HepG2 (cell line): ENCODE results near the gene SEC14L2.

Source experiments
- CTCF ChIP-seq: sonication (generic); formaldehyde crosslinking; IDR thresholded peaks from 2 replicates; pipeline ENCODE4 v1.5.0; 2020; ENCODE audit warnings: mild to moderate bottlenecking, missing genetic modification reagents, moderate library complexity
- MAFK ChIP-seq, 2 experiments: IDR thresholded peaks in 1 of 2; conservative IDR thresholded peaks in 1 of 2; 2 replicates each; pipeline ENCODE4 v1.6.1; 2011; ENCODE audit warnings: improper control_type of control experiment in 2 of 2, low read length in 2 of 2
- ZC3H4 ChIP-seq: sonication (generic); formaldehyde crosslinking; IDR thresholded peaks from 2 replicates; pipeline ENCODE4 v1.4.0; 2020; ENCODE audit warnings: missing genetic modification reagents, borderline replicate concordance

- TF ChIP-seq CTCF (CRISPR knock-in tag): no peak
- TF ChIP-seq ZC3H4: no peak
- TF ChIP-seq MAFK (conservative IDR thresholded peaks at IDR 0.05 in 1 of 2, IDR thresholded peaks at IDR 0.05 in 1 of 2; ENCODE audit: low read length in 2 of 2): no peak
These were observed 36.4 kb downstream of the SEC14L2 start for GRCh38 chr22:30433227-30433626.
